ENCODE data around the gene PRKG1. TPM values are rescaled to one million over a fixed set of nuclear protein-coding genes. Genes with fewer than 3 reads are reported as not detected.

The PRKG1 gene
- total and polyA plus RNA-seq, 7 experiments from 2014 or later = 0.19 TPM; not detected in 6

DNA sequence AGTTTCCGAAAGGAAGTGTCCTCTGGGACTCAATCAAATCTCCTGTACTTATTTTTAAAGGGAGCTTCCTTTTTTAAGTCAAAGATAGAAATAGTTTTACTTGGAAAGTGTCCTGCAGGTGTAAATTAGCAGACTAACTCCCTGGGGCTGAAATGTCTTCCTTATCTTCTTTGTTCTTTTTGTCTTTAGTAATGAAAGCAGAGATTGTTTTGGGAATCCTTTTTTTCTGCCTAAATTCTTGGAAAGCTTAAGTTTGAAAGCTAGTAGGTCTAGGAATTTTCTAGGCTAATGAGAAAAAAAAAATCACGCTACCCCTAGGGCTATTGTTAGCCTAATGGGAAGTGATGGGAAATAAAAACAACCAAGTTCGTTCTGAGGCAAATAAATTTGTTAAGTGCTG, 764.2 kb downstream of the PRKG1 start:
- no peaks in the 10 kb centered on the region for H3K36me3 Mint-ChIP-seq
- H3K36me3 ChIP-seq (ENCODE audit: control insufficient read depth in 2 of 3, insufficient read depth in 3 of 3, low read length in 3 of 3) = no peaks in the 10 kb centered on the region
- no peaks in the 10 kb centered on the region for H3K9me3 ChIP-seq (ENCODE audit: control insufficient read depth in 2 of 3, low read length in 3 of 3)
- H3K27ac ChIP-seq (ENCODE audit: low read depth, low read length) = no peak overlapping the region
- ChIA-PET CTCF (no interaction called here), POLR2A (no interaction called here)
- H3K27me3 ChIP-seq (ENCODE audit: control insufficient read depth in 2 of 2, insufficient read depth in 2 of 2, low read length in 2 of 2) = no peaks in the 10 kb centered on the region
- H3K27ac Mint-ChIP-seq = no peak overlapping the region
- intact Hi-C loops (cut with micrococcal nuclease) = no loop called here
- no peaks in the 10 kb centered on the region for H3K4me1 Mint-ChIP-seq
- H3K9me3 Mint-ChIP-seq = peaks cover 0 to 10% (median 3%) of the 10 kb centered on the region in 11 donors
- no peak overlapping the region for H3K4me3 ChIP-seq (ENCODE audit: low read length)
- H3K4me1 ChIP-seq (ENCODE audit: control insufficient read depth in 2 of 2, insufficient read depth in 2 of 2, low read length in 2 of 2) = no peaks in the 10 kb centered on the region
- ATAC-seq (no peak), DNase-seq (no peak)
- no peak overlapping the region for H3K4me3 Mint-ChIP-seq
- peaks cover 0 to 5% (median 0%) of the 10 kb centered on the region in 5 donors for H3K27me3 Mint-ChIP-seq

DNA sequence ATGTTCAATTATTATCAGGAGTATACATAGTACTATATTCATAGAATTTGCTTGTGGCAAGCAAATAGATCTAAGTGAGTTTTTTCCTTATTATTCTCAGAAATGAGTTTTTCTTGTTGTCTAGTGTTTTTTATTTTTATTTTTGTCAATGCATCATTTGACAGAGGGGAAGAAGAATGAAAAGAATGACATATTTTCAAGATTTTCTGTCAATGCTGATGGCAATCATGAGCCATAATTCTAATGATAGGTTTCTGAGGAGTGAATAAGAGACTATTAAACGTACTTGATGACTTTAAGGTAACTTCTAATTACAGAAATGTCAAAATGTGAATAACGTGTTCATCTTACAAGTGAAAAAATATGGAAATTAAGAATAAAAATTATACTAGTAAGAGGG, 769.7 kb downstream of the PRKG1 start:
- H3K4me1 ChIP-seq (ENCODE audit: control insufficient read depth in 2 of 2, insufficient read depth in 2 of 2, low read length in 2 of 2) = no peaks in the 10 kb centered on the region
- Mint-ChIP-seq H3K9me3 (peaks cover 0 to 1% (median 0%) of the 10 kb centered on the region in 11 donors), H3K4me3 (no peak overlapping the region), H3K27ac (no peak overlapping the region), H3K36me3 (no peaks in the 10 kb centered on the region), H3K4me1 (peaks cover 0 to 2% (median 0%) of the 10 kb centered on the region in 7 donors), H3K27me3 (peaks cover 0 to 12% (median 4%) of the 10 kb centered on the region in 5 donors)
- no peaks in the 10 kb centered on the region for H3K36me3 ChIP-seq (ENCODE audit: control insufficient read depth in 2 of 3, insufficient read depth in 3 of 3, low read length in 3 of 3)
- H3K4me3 ChIP-seq (ENCODE audit: low read length) = no peak overlapping the region
- no peak overlapping the region for H3K27ac ChIP-seq (ENCODE audit: low read depth, low read length)
- POLR2A ChIA-PET = no interaction called here
- CTCF ChIA-PET = no interaction called here
- intact Hi-C loops (cut with micrococcal nuclease) = no loop called here
- no peaks in the 10 kb centered on the region for H3K9me3 ChIP-seq (ENCODE audit: control insufficient read depth in 2 of 3, low read length in 3 of 3)
- DNase-seq (no peak), ATAC-seq (no peak)
- H3K27me3 ChIP-seq (ENCODE audit: control insufficient read depth in 2 of 2, insufficient read depth in 2 of 2, low read length in 2 of 2) = no peaks in the 10 kb centered on the region

DNA sequence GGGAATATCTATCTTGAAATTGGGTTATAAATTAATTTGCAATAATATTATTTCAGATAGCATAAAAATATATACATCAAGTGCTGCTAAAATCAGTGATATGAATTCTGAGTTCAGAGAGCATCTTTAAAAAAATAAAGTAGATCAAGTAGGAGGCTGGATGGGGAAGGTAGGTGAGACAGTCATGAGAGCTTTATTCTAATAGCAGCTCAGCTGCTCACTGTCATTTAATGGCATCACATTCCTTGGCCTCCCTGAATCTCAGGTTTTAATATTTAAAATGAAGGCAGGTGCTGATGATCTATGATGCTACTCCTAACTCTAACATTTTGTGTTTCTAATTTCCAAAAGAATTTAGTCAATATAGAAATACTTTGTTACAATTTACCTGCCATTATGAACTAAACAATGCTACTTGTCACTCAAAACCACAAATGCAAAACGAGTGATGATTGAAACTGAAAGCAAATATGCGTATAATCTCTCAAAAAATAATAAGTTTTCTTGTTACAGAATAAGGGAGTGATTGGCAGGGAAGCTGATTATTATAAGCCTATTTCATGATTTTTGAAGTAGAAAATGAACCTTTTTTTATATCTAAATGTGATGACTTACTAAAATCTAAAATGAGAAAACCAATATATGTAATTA, 772.7 kb downstream of the PRKG1 start:
- H3K4me1 Mint-ChIP-seq = peaks cover 0 to 2% (median 0%) of the 10 kb centered on the region in 7 donors
- ChIA-PET POLR2A (no interaction called here), CTCF (no interaction called here)
- no peak overlapping the region for H3K4me3 Mint-ChIP-seq
- H3K27me3 ChIP-seq (ENCODE audit: control insufficient read depth in 2 of 2, insufficient read depth in 2 of 2, low read length in 2 of 2) = no peaks in the 10 kb centered on the region
- no peak overlapping the region for H3K27ac Mint-ChIP-seq
- intact Hi-C loops (cut with micrococcal nuclease) = no loop called here
- DNase-seq (no peak), ATAC-seq (no peak)
- H3K9me3 Mint-ChIP-seq = no peaks in the 10 kb centered on the region
- no peaks in the 10 kb centered on the region for H3K4me1 ChIP-seq (ENCODE audit: control insufficient read depth in 2 of 2, insufficient read depth in 2 of 2, low read length in 2 of 2)
- H3K27ac ChIP-seq (ENCODE audit: low read depth, low read length) = no peak overlapping the region
- H3K4me3 ChIP-seq (ENCODE audit: low read length) = no peak overlapping the region
- no peaks in the 10 kb centered on the region for H3K9me3 ChIP-seq (ENCODE audit: control insufficient read depth in 2 of 3, low read length in 3 of 3)
- H3K36me3 Mint-ChIP-seq = no peaks in the 10 kb centered on the region
- H3K27me3 Mint-ChIP-seq = peaks cover 0 to 12% (median 4%) of the 10 kb centered on the region in 5 donors
- no peaks in the 10 kb centered on the region for H3K36me3 ChIP-seq (ENCODE audit: control insufficient read depth in 2 of 3, insufficient read depth in 3 of 3, low read length in 3 of 3)

DNA sequence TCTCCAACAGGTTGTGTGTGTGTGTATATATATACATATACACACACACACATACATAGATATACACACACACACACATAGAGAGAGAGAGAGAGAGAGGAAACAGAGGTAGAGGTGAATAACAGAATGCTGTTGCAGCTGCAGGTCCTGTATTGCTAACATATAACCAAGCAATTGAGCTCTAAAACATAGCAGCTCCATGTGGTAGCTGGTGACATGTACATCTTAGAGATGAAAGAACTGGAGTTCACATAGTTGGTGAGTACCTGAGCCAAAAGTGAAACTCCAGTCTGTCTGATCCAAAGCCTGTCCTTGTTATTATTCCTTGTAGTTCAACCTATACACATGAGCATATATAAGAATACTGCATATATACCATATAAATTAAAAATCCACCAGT, 778.0 kb downstream of the PRKG1 start:
- Histone ChIP-seq H3K27me3 (ENCODE audit: control insufficient read depth in 2 of 2, insufficient read depth in 2 of 2, low read length in 2 of 2) (no peaks in the 10 kb centered on the region), H3K9me3 (ENCODE audit: control insufficient read depth in 2 of 3, low read length in 3 of 3) (no peaks in the 10 kb centered on the region), H3K4me3 (ENCODE audit: low read length) (no peak overlapping the region), H3K4me1 (ENCODE audit: control insufficient read depth in 2 of 2, insufficient read depth in 2 of 2, low read length in 2 of 2) (no peaks in the 10 kb centered on the region), H3K27ac (ENCODE audit: low read depth, low read length) (no peak overlapping the region), H3K36me3 (ENCODE audit: control insufficient read depth in 2 of 3, insufficient read depth in 3 of 3, low read length in 3 of 3) (no peaks in the 10 kb centered on the region)
- DNase-seq = no peak
- intact Hi-C loops (cut with micrococcal nuclease) = no loop called here
- H3K4me3 Mint-ChIP-seq = no peak overlapping the region
- H3K36me3 Mint-ChIP-seq = no peaks in the 10 kb centered on the region
- no peak for ATAC-seq
- CTCF ChIA-PET = no interaction called here
- peaks cover 0 to 7% (median 4%) of the 10 kb centered on the region in 5 donors for H3K27me3 Mint-ChIP-seq
- no peak overlapping the region for H3K27ac Mint-ChIP-seq
- peaks cover 0 to 4% (median 0%) of the 10 kb centered on the region in 11 donors for H3K9me3 Mint-ChIP-seq
- POLR2A ChIA-PET = no interaction called here
- H3K4me1 Mint-ChIP-seq = no peaks in the 10 kb centered on the region

DNA sequence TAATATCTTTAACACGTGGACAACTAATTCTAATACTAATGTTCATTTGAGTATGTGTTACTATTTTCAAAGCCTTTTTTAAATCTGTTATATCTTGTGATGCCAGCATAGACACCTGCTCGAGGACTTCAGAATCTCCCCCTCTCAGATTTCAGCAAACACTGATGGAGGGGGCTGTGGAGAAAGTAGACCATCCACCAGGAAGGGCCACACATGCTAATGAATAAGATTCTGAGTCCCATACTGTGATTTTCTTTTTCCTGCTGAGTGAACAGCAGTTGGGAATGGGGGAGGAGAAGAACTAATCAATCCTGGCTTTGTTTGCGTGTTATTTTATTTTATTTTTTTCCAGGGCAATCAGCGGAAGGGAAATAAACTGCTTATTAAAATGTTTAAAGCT, 783.0 kb downstream of the PRKG1 start:
- H3K36me3 Mint-ChIP-seq = no peaks in the 10 kb centered on the region
- H3K4me3 Mint-ChIP-seq = no peak overlapping the region
- peaks cover 0 to 6% (median 2%) of the 10 kb centered on the region in 5 donors for H3K27me3 Mint-ChIP-seq
- no peaks in the 10 kb centered on the region for H3K36me3 ChIP-seq (ENCODE audit: control insufficient read depth in 2 of 3, insufficient read depth in 3 of 3, low read length in 3 of 3)
- H3K9me3 Mint-ChIP-seq = peaks cover 0 to 4% (median 0%) of the 10 kb centered on the region in 11 donors
- H3K4me1 Mint-ChIP-seq = no peaks in the 10 kb centered on the region
- intact Hi-C loops (cut with micrococcal nuclease) = no loop called here
- H3K9me3 ChIP-seq (ENCODE audit: control insufficient read depth in 2 of 3, low read length in 3 of 3) = no peaks in the 10 kb centered on the region
- H3K27ac ChIP-seq (ENCODE audit: low read depth, low read length) = no peak overlapping the region
- H3K27me3 ChIP-seq (ENCODE audit: control insufficient read depth in 2 of 2, insufficient read depth in 2 of 2, low read length in 2 of 2) = no peaks in the 10 kb centered on the region
- ChIA-PET CTCF (no interaction called here), POLR2A (no interaction called here)
- ATAC-seq (no peak), DNase-seq (no peak)
- H3K4me3 ChIP-seq (ENCODE audit: low read length) = no peak overlapping the region
- no peaks in the 10 kb centered on the region for H3K4me1 ChIP-seq (ENCODE audit: control insufficient read depth in 2 of 2, insufficient read depth in 2 of 2, low read length in 2 of 2)
- H3K27ac Mint-ChIP-seq = no peak overlapping the region

DNA sequence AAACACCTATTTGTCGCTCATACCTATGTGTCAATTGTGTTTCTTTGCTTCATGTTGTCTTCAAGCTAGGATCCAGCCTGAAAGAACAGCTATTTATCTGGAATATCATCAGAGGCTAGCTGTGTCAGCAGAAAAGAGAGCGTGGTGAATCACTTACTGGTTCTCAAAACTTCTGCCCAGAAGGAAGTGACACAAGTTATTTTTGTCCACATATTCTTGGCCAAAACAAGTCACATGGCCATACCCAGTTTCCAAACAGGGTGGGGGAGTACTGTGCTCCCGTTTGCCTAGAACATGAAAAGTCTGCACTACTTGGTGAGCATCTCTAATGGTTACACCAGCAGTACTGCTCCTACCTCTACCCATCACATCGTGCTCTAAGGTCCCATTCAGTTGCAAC, 786.0 kb downstream of the PRKG1 start:
- no peak for ATAC-seq
- POLR2A ChIA-PET = no interaction called here
- H3K9me3 ChIP-seq (ENCODE audit: control insufficient read depth in 2 of 3, low read length in 3 of 3) = no peaks in the 10 kb centered on the region
- intact Hi-C loops (cut with micrococcal nuclease) = no loop called here
- H3K36me3 Mint-ChIP-seq = no peaks in the 10 kb centered on the region
- no peaks in the 10 kb centered on the region for H3K4me1 ChIP-seq (ENCODE audit: control insufficient read depth in 2 of 2, insufficient read depth in 2 of 2, low read length in 2 of 2)
- H3K4me1 Mint-ChIP-seq = no peaks in the 10 kb centered on the region
- H3K4me3 Mint-ChIP-seq = no peak overlapping the region
- H3K27ac ChIP-seq (ENCODE audit: low read depth, low read length) = no peak overlapping the region
- H3K4me3 ChIP-seq (ENCODE audit: low read length) = no peak overlapping the region
- CTCF ChIA-PET = no interaction called here
- no peak overlapping the region for H3K27ac Mint-ChIP-seq
- H3K9me3 Mint-ChIP-seq = peaks cover 0 to 4% (median 0%) of the 10 kb centered on the region in 11 donors
- no peaks in the 10 kb centered on the region for H3K27me3 Mint-ChIP-seq
- no peaks in the 10 kb centered on the region for H3K27me3 ChIP-seq (ENCODE audit: control insufficient read depth in 2 of 2, insufficient read depth in 2 of 2, low read length in 2 of 2)
- DNase-seq = no peak
- no peaks in the 10 kb centered on the region for H3K36me3 ChIP-seq (ENCODE audit: control insufficient read depth in 2 of 3, insufficient read depth in 3 of 3, low read length in 3 of 3)

DNA sequence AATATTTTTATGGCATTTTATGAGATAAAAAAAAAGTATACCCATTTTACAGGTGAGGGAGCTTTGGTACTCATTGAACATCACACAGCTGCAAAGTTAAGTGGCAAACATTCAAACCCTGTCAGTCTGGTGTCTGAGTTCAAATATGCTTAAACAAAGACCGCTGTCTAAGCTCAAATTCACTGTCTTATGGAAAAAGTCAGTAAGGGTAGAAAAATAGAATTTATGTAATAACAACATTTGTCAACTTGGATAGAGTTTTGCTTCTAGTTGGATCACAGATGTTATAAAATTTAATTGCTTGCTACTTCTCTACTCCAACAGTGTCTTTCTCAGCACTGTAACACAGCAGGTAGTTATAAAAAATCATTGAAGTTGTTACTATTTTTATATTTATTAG, 786.8 kb downstream of the PRKG1 start:
- ATAC-seq (no peak), DNase-seq (no peak)
- POLR2A ChIA-PET = no interaction called here
- Histone ChIP-seq H3K4me3 (ENCODE audit: low read length) (no peak overlapping the region), H3K9me3 (ENCODE audit: control insufficient read depth in 2 of 3, low read length in 3 of 3) (no peaks in the 10 kb centered on the region), H3K36me3 (ENCODE audit: control insufficient read depth in 2 of 3, insufficient read depth in 3 of 3, low read length in 3 of 3) (no peaks in the 10 kb centered on the region), H3K27ac (ENCODE audit: low read depth, low read length) (no peak overlapping the region), H3K4me1 (ENCODE audit: control insufficient read depth in 2 of 2, insufficient read depth in 2 of 2, low read length in 2 of 2) (no peaks in the 10 kb centered on the region), H3K27me3 (ENCODE audit: control insufficient read depth in 2 of 2, insufficient read depth in 2 of 2, low read length in 2 of 2) (no peaks in the 10 kb centered on the region)
- no peak overlapping the region for H3K27ac Mint-ChIP-seq
- CTCF ChIA-PET = no interaction called here
- intact Hi-C loops (cut with micrococcal nuclease) = no loop called here
- no peaks in the 10 kb centered on the region for H3K27me3 Mint-ChIP-seq
- H3K4me3 Mint-ChIP-seq = no peak overlapping the region
- peaks cover 0 to 2% (median 0%) of the 10 kb centered on the region in 11 donors for H3K9me3 Mint-ChIP-seq
- H3K4me1 Mint-ChIP-seq = no peaks in the 10 kb centered on the region
- H3K36me3 Mint-ChIP-seq = no peaks in the 10 kb centered on the region

All from naive thymus-derived CD4-positive, alpha-beta T cell (primary cell).